Activated T-helper 2 cell treated with anti-CD3 and anti-CD28 coated beads, Interferon-gamma antibody, Interleukin-2, Interleukin-4, amounts not matched to agents 10 μg/mL and 5 μg/mL and 100 μg/mL, durations not matched to agents 14 hours and 24 hours and 36 hours (primary cell): ENCODE measurements around the gene FAM186B. TPM values are rescaled to one million over a fixed set of nuclear protein-coding genes. Genes with fewer than 3 reads are reported as not detected.

Experiments
- DNase-seq: peaks from one replicate; pipeline ENCODE4 v3.0.0; 2021; ENCODE audit warnings: low spot score
- H3K27ac Mint-ChIP-seq: one replicate; pipeline ENCODE4 v1.8.0; 2021; ENCODE audit warnings: mixed read lengths
- H3K27me3 Mint-ChIP-seq: one replicate; pipeline ENCODE4 v1.8.0; 2021; ENCODE audit warnings: low read depth, mixed read lengths
- H3K36me3 Mint-ChIP-seq: one replicate; pipeline ENCODE4 v1.8.0; 2021; ENCODE audit warnings: low read depth, mixed read lengths
- H3K4me1 Mint-ChIP-seq: one replicate; pipeline ENCODE4 v1.8.0; 2021; ENCODE audit warnings: low read depth, mixed read lengths
- H3K4me3 Mint-ChIP-seq: one replicate; pipeline ENCODE4 v1.8.0; 2021; ENCODE audit warnings: low read depth, mild to moderate bottlenecking, moderate library complexity, mixed read lengths
- H3K9me3 Mint-ChIP-seq: one replicate; pipeline ENCODE4 v1.8.0; 2021; ENCODE audit warnings: mixed read lengths
- intact Hi-C: fragments of 100-400 bp; cut with micrococcal nuclease; formaldehyde crosslinking; loops from one replicate; pipeline ENCODE4 v1.15.1; 2023
- total RNA-seq: library from RNA; stranded (reverse); gene quantifications from 2 replicates; pipeline ENCODE4 v1.2.3, GENCODE V29; 2022

Gene FAM186B
- total RNA-seq, 1 donor from 2014 or later: 0.30 TPM

DNA sequence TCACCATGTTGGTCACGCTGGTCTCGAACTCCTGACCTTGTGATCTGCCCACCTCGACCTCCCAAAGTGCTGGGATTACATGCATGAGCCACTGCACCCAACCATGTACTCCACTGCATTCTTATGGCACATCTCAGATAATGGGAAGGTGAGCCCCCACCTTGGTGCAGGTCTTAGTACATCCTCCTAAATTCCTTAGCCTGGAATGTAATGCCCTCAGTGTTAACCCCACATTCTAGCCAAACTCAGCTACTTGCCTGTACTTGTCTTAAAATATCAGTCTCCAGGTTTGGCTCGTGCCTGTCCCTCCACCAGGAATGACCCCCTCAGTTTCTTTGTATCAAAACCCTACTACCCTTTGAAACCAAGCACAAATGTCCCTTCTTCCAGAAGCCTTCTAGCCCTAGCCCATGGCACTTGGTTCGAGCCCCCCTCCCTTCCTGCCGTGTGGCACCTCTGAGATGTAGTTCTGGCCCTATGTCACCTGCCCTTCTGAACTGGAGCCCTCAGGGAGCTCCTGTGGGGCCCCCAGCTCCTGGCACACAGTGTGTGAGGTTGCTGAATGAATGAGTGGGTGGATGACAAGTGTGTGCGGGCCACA, 58.2 kb downstream of the FAM186B start:
- Mint-ChIP-seq H3K9me3 (no peaks in the 10 kb centered on the region), H3K4me1 (peaks cover 9% of the 10 kb centered on the region), H3K27me3 (peaks cover 26% of the 10 kb centered on the region), H3K27ac (peak overlapping the region; percentile 16), H3K36me3 (no peaks in the 10 kb centered on the region), H3K4me3 (no peak overlapping the region)
- DNase-seq: no peak
- intact Hi-C loops: loop anchor here (10.0 kb wide), 1 partner anchor 462 kb away; no protein-coding TSS in a partner anchor

DNA sequence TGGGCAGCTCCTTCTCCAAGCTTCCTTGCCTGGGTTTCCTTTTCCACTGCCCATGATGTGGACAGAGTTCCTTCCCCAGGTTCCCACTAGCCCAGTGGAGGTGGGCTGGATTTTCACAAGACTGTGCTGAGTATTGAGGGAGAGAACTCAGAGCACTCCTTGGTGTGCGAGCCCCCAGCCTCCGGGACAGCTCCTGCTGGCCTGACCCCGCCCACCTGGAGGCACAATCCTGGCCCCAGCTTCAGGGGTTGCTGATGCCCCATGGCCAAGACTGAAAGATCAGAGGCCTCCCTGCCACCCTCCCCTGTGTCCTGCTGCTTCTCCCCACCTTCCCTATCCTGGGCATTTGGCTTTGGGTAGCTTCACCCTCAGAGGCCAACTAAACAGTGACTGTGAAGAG, 59.0 kb downstream of the FAM186B start:
- no peak for DNase-seq
- H3K36me3 Mint-ChIP-seq: no peaks in the 10 kb centered on the region
- H3K27me3 Mint-ChIP-seq: peaks cover 26% of the 10 kb centered on the region
- no peak overlapping the region for H3K4me3 Mint-ChIP-seq
- peaks cover 9% of the 10 kb centered on the region for H3K4me1 Mint-ChIP-seq
- H3K27ac Mint-ChIP-seq: no peak overlapping the region
- intact Hi-C loops: loop anchor here (10.0 kb wide), 1 partner anchor 462 kb away; no protein-coding TSS in a partner anchor
- H3K9me3 Mint-ChIP-seq: no peaks in the 10 kb centered on the region

DNA sequence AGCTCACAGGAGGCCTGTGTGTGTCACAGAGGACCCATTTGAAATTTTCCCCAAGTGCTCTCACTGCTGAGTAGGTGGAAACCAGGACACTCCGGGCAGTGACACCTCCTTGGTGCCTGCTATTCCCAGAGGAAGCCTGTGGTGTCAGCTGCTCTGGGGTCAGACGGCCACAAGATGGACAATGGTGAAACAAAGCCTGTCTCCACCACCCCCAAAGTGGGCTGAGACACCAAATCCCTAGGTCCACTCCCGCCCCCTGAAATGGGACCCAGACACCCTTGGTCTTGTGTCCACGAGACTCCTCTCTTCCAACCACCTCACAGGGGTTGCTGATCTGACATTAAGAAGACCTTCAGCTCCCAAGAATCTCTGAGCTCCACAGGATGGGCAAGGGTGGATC, 59.6 kb downstream of the FAM186B start:
- Mint-ChIP-seq H3K4me3 (no peak overlapping the region), H3K4me1 (peaks cover 9% of the 10 kb centered on the region), H3K27ac (no peak overlapping the region), H3K36me3 (no peaks in the 10 kb centered on the region), H3K9me3 (no peaks in the 10 kb centered on the region), H3K27me3 (peaks cover 32% of the 10 kb centered on the region)
- intact Hi-C loops: loop anchor here (10.0 kb wide), 1 partner anchor 461 kb away; no protein-coding TSS in a partner anchor
- no peak for DNase-seq

DNA sequence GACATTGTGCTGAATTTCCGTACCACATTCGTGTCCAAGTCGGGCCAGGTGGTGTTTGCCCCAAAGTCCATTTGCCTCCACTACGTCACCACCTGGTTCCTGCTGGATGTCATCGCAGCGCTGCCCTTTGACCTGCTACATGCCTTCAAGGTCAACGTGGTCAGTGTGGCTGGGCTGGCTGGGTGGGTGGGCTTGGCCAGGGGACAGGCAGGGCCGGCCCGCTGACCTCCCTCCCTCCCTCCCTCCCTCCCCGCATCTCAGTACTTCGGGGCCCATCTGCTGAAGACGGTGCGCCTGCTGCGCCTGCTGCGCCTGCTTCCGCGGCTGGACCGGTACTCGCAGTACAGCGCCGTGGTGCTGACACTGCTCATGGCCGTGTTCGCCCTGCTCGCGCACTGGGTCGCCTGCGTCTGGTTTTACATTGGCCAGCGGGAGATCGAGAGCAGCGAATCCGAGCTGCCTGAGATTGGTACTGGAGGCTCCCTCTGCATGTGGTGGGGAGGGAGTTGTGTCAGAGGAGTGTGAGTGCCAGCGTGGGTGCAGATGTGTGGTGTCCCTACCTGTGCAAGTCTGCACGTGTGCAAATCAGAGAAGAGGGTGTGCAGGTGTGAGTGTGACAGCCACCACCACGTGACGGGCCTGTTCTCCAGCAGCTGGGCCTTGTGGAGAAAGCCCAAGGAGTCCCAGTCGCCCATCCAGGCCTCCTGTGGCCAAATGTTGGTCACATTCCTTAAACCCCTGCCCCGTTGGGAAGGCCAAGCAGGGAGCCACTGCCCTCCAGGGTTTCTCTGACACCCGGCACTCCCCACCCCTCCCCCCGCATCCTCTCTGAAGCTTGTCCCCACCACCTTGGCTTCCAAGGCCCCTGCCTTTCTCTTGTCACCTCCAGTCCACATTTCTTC, 61.3 kb downstream of the FAM186B start:
- Mint-ChIP-seq H3K27me3 (peaks cover 41% of the 10 kb centered on the region), H3K4me3 (no peak overlapping the region)

DNA sequence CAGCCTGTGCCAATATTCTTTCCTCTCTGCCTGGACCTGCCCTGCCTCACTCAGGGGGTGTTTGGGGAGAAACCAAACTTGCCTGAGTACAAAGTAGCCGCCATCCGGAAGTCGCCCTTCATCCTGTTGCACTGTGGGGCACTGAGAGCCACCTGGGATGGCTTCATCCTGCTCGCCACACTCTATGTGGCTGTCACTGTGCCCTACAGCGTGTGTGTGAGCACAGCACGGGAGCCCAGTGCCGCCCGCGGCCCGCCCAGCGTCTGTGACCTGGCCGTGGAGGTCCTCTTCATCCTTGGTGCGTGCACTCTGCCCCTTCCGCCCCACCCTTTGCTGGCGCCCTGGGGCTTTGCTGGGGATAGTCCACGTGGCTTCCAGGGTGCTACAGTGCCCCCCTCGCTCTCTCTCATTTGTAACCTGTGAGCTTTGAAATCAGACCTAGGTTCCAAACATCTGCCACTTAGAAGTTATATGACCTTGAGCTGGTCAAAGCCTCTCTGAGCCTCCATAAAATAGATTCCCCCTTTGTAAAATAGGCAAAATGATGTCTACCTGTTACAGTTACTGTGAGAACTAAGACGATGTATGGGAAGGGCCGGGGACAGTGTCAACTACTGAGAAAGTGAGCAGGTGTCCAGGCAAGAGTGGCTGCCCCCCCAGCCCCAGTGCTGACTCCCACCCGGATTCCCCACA, 62.1 kb downstream of the FAM186B start:
- intact Hi-C loops: loop anchor here (10.0 kb wide), 1 partner anchor 459 kb away; no protein-coding TSS in a partner anchor
- DNase-seq: no peak
- Mint-ChIP-seq H3K36me3 (no peaks in the 10 kb centered on the region), H3K4me3 (no peak overlapping the region), H3K4me1 (peaks cover 9% of the 10 kb centered on the region), H3K27ac (no peak overlapping the region), H3K9me3 (no peaks in the 10 kb centered on the region), H3K27me3 (peaks cover 39% of the 10 kb centered on the region)

More for the DNA sequence above, 61.3 kb downstream of the FAM186B start:
- H3K36me3 Mint-ChIP-seq: no peaks in the 10 kb centered on the region
- peaks cover 11% of the 10 kb centered on the region for H3K4me1 Mint-ChIP-seq
- H3K9me3 Mint-ChIP-seq: no peaks in the 10 kb centered on the region
- no peak overlapping the region for H3K27ac Mint-ChIP-seq
- intact Hi-C loops: loop anchor here (10.0 kb wide), 1 partner anchor 459 kb away; no protein-coding TSS in a partner anchor
- no peak for DNase-seq

DNA sequence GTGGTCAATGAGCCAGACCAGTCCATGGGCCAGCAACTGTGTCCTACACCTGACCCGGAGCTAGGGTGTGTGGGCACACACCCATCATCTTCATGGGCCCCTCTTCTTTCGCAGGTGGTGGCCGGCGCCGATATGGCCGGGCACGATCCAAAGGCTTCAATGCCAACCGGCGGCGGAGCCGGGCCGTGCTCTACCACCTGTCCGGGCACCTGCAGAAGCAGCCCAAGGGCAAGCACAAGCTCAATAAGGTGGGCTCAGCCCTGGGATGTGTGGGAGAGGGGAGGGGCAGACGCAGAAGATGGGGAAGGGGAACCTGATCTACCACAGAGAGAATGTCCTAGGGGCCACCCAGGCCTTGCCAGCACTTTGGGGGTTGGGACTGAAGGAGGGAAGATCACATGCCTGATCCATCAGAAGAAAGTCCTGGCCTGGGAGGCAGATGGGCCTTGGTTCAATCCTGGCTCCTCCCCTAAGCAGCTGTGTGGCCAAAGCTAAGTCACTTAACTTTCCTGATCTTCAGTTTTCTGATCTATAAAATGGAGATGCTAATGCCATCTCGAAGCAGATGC, 62.8 kb downstream of the FAM186B start:
- intact Hi-C loops: loop anchor here (10.0 kb wide), 1 partner anchor 458 kb away; no protein-coding TSS in a partner anchor
- Mint-ChIP-seq H3K9me3 (no peaks in the 10 kb centered on the region), H3K27ac (no peak overlapping the region), H3K4me3 (no peak overlapping the region), H3K27me3 (peaks cover 36% of the 10 kb centered on the region), H3K4me1 (peaks cover 7% of the 10 kb centered on the region), H3K36me3 (no peaks in the 10 kb centered on the region)
- no peak for DNase-seq

DNA sequence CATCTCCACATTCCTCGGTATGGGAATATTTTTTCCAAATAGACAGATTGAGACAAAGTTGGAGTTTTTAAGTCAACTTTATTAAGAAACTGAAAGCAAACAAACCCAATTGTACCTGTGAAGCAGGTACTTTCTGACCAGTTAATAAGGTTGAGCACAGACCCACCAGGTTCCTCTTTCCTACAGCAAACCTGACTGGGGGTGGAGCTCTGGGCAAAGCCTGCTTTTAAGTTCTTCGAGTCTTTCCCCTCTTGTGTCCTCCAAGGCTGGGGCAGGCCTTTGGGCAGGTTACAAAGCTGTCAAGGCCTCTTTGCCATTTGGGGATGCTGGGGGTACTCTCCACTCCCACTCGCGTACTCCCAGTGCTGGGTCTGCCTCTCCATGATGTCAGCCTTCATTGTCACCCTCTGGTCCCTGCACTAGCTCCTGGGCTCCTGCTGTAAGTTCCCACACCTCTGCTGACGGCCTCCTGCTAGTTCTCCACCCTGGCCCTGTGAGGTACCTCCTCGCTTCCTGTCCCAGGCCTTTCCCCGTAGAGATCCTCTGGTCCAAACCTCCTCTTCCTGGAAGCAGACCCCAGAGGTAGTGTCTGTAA, 63.4 kb downstream of the FAM186B start:
- intact Hi-C loops: loop anchor here (10.0 kb wide), 1 partner anchor 457 kb away; no protein-coding TSS in a partner anchor
- H3K9me3 Mint-ChIP-seq: no peaks in the 10 kb centered on the region
- peaks cover 41% of the 10 kb centered on the region for H3K27me3 Mint-ChIP-seq
- H3K27ac Mint-ChIP-seq: no peak overlapping the region
- DNase-seq: no peak
- peaks cover 7% of the 10 kb centered on the region for H3K4me1 Mint-ChIP-seq
- no peak overlapping the region for H3K4me3 Mint-ChIP-seq
- H3K36me3 Mint-ChIP-seq: no peaks in the 10 kb centered on the region

DNA sequence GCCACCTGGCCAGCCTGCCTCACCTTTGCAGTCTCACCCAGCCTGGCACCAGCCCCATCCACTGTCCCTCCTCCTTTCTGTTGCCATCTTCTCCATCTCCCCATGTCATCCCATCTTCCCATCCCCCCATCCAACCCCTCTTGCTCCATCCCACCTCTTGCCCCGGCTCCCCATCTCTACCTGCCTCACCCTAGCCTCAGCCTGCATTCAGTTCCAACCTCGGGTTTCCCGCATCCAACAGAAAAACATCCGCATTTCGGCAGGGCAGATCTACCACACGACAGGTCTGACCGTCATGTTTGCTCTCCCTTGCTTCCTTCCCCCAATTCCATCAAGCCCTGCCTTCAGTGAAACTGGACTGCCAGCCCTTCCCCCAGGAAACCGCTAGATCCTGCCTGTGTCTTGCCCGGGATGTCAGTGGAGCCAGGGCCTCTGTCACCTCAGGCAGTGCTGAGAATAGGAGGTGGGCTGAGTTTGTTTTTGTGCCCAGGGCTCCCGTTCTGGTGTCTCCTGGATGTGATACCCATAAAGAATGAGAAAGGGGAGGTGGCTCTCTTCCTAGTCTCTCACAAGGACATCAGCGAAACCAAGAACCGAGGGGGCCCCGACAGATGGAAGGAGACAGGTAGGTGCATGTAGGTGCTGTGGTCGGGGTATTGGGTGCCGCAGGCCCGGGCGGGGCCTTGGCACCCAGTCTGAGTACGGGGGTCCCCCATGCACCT, 64.1 kb downstream of the FAM186B start:
- no peak overlapping the region for H3K27ac Mint-ChIP-seq

DNA sequence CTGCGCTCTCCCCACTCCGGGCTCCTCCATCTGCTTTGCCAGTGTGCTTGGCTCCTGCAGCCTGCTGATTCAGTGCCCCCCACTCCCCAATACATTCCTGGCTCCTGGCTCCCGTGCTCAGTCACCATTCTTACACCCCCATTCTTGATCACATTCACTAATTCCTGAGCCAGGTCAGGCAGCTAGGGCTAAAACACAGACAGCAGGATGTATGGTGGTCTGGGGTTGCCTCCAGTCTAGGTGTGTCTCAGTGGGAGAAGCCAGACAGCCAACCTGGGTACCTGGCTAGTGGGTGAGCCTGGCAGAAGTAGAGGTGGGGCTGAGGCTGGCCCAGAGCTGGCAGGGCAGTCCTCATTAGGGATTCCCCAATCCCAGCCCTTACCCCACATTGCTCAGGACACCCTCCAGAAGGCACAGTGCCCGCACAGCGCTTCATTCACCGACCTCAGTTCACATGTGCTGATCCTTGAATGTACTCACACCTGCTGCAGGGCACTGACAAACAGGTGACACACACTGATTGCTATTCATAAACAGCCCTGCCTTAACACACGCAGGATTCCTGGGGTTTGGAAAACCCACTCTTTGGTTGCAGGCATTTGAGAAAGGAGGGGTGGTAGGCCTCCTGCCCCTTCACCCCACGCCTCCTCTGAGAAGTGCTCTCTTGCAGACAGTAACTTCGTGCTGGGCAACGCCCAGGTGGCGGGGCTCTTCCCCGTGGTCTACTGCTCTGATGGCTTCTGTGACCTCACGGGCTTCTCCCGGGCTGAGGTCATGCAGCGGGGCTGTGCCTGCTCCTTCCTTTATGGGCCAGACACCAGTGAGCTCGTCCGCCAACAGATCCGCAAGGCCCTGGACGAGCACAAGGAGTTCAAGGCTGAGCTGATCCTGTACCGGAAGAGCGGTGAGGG, 65.0 kb downstream of the FAM186B start:
- Mint-ChIP-seq H3K4me3 (peak overlapping the region; percentile 52), H3K36me3 (no peaks in the 10 kb centered on the region), H3K9me3 (no peaks in the 10 kb centered on the region), H3K27ac (no peak overlapping the region), H3K4me1 (peaks cover 9% of the 10 kb centered on the region), H3K27me3 (peaks cover 54% of the 10 kb centered on the region)
- DNase-seq: no peak
- intact Hi-C loops: loop anchor here (10.0 kb wide), 1 partner anchor 456 kb away; no protein-coding TSS in a partner anchor

More for the DNA sequence above, 64.1 kb downstream of the FAM186B start:
- H3K4me1 Mint-ChIP-seq: peaks cover 9% of the 10 kb centered on the region
- no peaks in the 10 kb centered on the region for H3K36me3 Mint-ChIP-seq
- H3K4me3 Mint-ChIP-seq: no peak overlapping the region
- peaks cover 48% of the 10 kb centered on the region for H3K27me3 Mint-ChIP-seq
- intact Hi-C loops: loop anchor here (10.0 kb wide), 1 partner anchor 456 kb away; no protein-coding TSS in a partner anchor
- no peak for DNase-seq
- H3K9me3 Mint-ChIP-seq: no peaks in the 10 kb centered on the region

DNA sequence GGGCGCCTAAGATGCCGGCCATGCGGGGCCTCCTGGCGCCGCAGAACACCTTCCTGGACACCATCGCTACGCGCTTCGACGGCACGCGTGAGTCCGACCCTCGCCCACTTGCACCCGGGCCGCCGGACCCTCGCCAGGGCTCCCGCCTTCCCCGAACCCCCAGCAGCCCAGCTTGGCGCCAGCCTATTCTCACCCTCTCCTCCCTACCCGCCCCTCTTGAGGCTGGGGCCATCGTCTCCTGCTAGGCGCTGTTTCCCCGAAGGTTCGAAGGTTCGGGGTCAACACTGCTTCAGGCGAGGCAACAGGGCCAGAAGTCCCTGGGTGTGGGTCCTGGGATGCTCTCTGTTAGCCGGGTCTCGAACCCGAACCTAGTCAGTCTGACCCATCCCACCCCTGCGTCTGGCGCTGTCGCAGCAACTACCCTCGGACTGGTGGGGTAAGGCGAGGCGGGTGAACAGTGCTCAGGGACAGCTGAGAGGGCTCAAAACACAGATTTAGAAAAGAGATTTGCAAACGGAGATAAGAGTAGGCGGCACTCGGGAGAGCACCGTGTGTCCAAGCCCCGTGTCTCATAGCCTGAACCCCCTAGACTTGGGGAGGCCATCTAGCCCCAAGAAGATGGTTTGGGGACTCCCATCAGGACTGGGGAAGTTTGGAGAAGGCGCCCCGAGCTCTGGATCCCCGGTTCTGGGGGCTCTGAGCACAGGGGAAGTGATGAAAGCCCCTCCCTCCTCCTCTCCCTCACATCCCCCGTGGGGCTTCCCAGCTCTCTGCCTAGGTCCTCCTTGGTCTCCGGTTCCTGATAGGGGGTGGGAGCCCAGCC, 65.8 kb downstream of the FAM186B start:
- Mint-ChIP-seq H3K9me3 (no peaks in the 10 kb centered on the region), H3K4me3 (peak overlapping the region; percentile 54), H3K36me3 (no peaks in the 10 kb centered on the region), H3K4me1 (peaks cover 4% of the 10 kb centered on the region), H3K27me3 (peaks cover 53% of the 10 kb centered on the region), H3K27ac (no peak overlapping the region)
- intact Hi-C loops: loop anchor here (10.0 kb wide), 1 partner anchor 455 kb away; no protein-coding TSS in a partner anchor
- no peak for DNase-seq
